ENCODE results near the gene TAF3. TPM values are rescaled to one million over a fixed set of nuclear protein-coding genes. Genes with fewer than 3 reads are reported as not detected.

TAF3 gene
- total RNA-seq, 2 donors from 2014 or later = 7.2 to 8.2 TPM

GRCh38 chr10:7802606-7803005 lies 15.7 kb upstream of the TAF3 start:
- TF ChIP-seq, protein P1, sequence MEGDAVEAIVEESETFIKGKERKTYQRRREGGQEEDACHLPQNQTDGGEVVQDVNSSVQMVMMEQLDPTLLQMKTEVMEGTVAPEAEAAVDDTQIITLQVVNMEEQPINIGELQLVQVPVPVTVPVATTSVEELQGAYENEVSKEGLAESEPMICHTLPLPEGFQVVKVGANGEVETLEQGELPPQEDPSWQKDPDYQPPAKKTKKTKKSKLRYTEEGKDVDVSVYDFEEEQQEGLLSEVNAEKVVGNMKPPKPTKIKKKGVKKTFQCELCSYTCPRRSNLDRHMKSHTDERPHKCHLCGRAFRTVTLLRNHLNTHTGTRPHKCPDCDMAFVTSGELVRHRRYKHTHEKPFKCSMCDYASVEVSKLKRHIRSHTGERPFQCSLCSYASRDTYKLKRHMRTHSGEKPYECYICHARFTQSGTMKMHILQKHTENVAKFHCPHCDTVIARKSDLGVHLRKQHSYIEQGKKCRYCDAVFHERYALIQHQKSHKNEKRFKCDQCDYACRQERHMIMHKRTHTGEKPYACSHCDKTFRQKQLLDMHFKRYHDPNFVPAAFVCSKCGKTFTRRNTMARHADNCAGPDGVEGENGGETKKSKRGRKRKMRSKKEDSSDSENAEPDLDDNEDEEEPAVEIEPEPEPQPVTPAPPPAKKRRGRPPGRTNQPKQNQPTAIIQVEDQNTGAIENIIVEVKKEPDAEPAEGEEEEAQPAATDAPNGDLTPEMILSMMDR (IDR thresholded peaks at IDR 0.05) = no peak
- H3K27me3 ChIP-seq (replicated peaks; ENCODE audit: insufficient read depth) = no peaks in the 10 kb centered on the region
- no peak overlapping the region for H3K4me3 ChIP-seq
- no peaks in the 10 kb centered on the region for H3K9me3 ChIP-seq
- DNase-seq (ENCODE audit: low spot score) (no peak), ATAC-seq (ENCODE audit: insufficient number of reproducible peaks, low FRiP score, low read depth) (no peak)
- H3K36me3 ChIP-seq = peaks cover 38% of the 10 kb centered on the region
- no peak overlapping the region for H3K27ac ChIP-seq
- H3K4me1 ChIP-seq (ENCODE audit: control insufficient read depth in 1 of 2, low read depth in 2 of 2) = peaks cover 0 to 4% of the 10 kb centered on the region in 2 donors

- Histone ChIP-seq H3K27ac (no peak overlapping the region), H3K9me3 (no peaks in the 10 kb centered on the region), H3K4me1 (ENCODE audit: control insufficient read depth in 1 of 2, low read depth in 2 of 2) (no peaks in the 10 kb centered on the region), H3K4me3 (no peak overlapping the region), H3K27me3 (replicated peaks; ENCODE audit: insufficient read depth) (no peaks in the 10 kb centered on the region), H3K36me3 (peaks cover 37% of the 10 kb centered on the region)
- TF ChIP-seq, protein P1 (IDR thresholded peaks at IDR 0.05) = no peak
- ATAC-seq (ENCODE audit: insufficient number of reproducible peaks, low FRiP score, low read depth) = no peak
- DNase-seq (ENCODE audit: low spot score) = no peak
Measured at GRCh38 chr10:7804216-7804615, 14.1 kb upstream of the TAF3 start.

- no peaks in the 10 kb centered on the region for H3K27me3 ChIP-seq (replicated peaks; ENCODE audit: insufficient read depth)
- H3K4me1 ChIP-seq (ENCODE audit: control insufficient read depth in 1 of 2, low read depth in 2 of 2) = no peaks in the 10 kb centered on the region
- peaks cover 31% of the 10 kb centered on the region for H3K36me3 ChIP-seq
- ATAC-seq (ENCODE audit: insufficient number of reproducible peaks, low FRiP score, low read depth) (no peak), DNase-seq (ENCODE audit: low spot score) (no peak)
- no peaks in the 10 kb centered on the region for H3K9me3 ChIP-seq
- H3K27ac ChIP-seq = no peak overlapping the region
- H3K4me3 ChIP-seq = no peak overlapping the region
- TF ChIP-seq, protein P1 (IDR thresholded peaks at IDR 0.05) = no peak
Measured at GRCh38 chr10:7804741-7805140, 13.6 kb upstream of the TAF3 start.

DNA sequence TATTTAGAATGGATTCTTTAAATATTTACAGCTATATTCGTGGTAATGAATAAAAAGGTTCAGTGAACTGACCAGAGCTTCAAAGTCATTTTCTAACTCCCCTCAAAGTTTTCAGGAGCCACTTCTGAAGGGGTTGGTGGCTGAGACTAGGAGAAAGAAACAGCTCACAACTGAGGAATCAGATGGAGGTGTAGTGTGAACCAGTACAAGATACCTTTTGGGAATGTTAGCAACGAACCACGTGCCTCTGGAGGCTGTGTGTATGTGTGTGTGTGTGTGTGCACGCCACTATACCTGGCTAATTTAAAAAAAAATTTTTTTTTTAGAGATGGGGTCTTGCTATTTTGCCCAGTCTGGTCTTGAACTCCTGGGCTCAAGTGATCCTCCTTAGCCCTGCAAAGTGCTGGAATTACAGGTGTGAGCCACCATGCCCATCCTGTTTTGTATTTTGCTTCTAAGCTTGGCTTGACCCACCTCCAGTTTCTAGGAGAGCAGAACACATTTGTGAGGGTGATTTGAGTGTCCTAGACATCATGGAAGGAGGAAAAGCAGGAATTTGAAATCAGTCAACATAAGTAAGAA lies 9.5 kb upstream of the TAF3 start:
- no peak for DNase-seq (ENCODE audit: low spot score)
- Histone ChIP-seq H3K36me3 (peaks cover 21% of the 10 kb centered on the region), H3K4me3 (no peak overlapping the region), H3K4me1 (ENCODE audit: control insufficient read depth in 1 of 2, low read depth in 2 of 2) (no peaks in the 10 kb centered on the region), H3K9me3 (no peaks in the 10 kb centered on the region), H3K27me3 (replicated peaks; ENCODE audit: insufficient read depth) (no peaks in the 10 kb centered on the region), H3K27ac (no peak overlapping the region)
- no peak for ATAC-seq (ENCODE audit: insufficient number of reproducible peaks, low FRiP score, low read depth)
- TF ChIP-seq, protein P1 (IDR thresholded peaks at IDR 0.05) = no peak

GRCh38 chr10:7810443-7810842 lies 7.9 kb upstream of the TAF3 start:
- Histone ChIP-seq H3K4me3 (no peak overlapping the region), H3K27me3 (replicated peaks; ENCODE audit: insufficient read depth) (no peaks in the 10 kb centered on the region), H3K9me3 (no peaks in the 10 kb centered on the region), H3K27ac (no peak overlapping the region), H3K4me1 (ENCODE audit: control insufficient read depth in 1 of 2, low read depth in 2 of 2) (no peaks in the 10 kb centered on the region), H3K36me3 (peaks cover 7% of the 10 kb centered on the region)
- ATAC-seq (ENCODE audit: insufficient number of reproducible peaks, low FRiP score, low read depth) (no peak), DNase-seq (ENCODE audit: low spot score) (no peak)
- TF ChIP-seq, protein P1 (IDR thresholded peaks at IDR 0.05) = no peak
